Activated T-helper 9 cell treated with anti-CD3 and anti-CD28 coated beads, Interleukin-2, amount 50 U/mL, for 16 hours (primary cell): ENCODE results near the gene TRAT1.

Experiments
- DNase-seq: peaks from one replicate; pipeline ENCODE4 v3.0.0-alpha.2; 2020; ENCODE audit warnings: low read depth

TRAT1 gene

DNA sequence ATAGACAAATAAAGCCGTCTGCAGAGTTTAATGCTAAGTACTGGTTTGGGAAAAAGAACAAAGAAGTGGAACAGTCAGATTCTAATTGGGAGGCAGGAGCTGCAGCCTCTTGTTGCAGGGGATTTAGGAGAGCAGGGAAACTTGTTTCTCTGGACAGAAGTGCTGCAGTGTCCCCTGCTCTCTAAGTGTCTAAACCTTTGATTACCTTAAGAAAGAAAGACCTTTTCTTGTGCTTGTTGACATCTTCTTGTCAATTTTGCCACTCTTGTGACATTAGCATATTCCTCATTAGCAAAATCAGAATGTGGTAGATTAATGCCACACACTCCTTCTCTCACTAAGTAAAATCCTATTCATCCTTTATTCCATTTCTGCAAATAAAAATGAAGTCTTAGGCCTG is 38.8 kb downstream of the TRAT1 start:
- no peak for DNase-seq

DNA sequence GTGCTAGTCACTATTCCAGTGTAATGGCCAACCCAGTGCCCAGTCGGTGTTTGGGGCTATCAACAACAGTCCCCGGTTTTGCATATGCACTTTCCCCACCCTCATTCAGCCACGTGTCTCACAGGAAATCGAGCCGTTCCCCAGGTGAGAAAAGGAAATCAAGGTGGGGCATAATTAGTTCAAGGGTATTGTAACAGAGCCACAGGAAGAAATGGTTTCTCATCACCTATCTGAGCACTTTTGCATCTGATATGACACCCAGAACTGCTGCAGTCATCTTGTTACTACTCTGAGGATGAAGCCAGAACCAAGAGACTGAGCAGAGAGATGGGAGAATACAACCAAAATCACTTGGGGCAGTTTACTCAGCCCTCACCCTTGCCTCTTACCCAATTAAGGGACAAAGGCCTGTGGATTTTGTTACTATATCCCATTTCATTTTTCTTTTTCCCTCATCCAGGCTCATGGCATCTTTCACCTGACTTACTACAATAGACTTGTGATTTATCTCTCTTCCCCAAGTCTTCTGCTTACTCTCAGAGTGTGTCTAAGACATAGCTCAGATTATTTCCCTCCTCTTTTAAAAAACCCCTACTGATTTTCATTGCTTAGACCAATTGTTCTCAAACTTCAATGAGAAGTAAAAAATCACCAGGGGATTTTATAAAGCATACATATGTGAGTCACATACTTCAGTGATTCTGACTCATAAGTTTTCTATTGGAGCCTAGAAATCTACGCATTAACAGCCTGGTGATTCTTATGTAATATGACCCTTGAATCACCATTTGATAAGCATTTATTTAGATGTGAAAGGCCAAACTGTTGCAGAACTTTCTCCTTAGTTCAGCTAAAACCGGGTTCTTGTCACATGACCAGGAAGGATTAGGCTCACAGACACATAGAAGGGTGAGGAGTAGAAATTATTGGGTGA is 40.5 kb downstream of the TRAT1 start:
- DNase-seq: no peak

DNA sequence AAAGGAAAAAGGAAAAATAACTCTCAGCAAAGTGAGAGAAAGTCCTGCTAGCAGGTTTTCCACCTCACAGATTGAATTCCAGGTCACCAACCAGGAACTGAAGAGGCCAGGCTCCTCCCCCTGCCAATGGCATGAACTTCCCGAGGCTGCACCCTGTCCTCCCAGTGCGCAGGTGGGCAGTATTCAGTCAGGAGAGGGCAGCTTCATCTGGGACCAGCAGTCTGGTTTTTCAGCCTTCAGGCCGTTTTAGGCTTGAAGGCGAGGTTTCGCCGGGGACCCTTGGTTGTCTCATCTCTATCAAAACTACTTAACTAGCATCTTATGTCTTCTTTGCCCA is 41.2 kb downstream of the TRAT1 start:
- no peak for DNase-seq

- no peak for DNase-seq
Observed at GRCh38 chr3:108877901-108878300, 55.3 kb downstream of the TRAT1 start.

- no peak for DNase-seq
Observed at GRCh38 chr3:108879915-108880314, 57.3 kb downstream of the TRAT1 start.

- DNase-seq: no peak
Observed at GRCh38 chr3:108882762-108883161, 60.2 kb downstream of the TRAT1 start.

DNA sequence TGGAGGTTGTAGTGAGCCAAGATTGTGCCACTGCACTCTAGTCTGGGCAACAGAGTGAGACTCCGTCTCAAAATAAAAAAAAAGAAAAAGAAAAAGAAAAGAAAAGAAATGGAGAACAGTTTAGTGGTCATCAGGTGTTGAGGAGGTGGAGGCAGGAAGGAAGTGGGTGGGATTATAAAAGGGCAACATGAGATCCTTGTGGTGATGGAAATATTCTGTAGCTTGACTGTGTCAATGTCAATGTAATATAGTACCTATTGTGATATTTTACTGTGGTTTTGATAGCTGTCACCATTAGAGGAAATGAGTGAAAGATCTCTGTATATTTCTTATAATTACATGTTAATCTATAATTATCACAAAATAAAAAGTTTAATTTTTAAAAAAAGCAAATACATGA is 60.8 kb downstream of the TRAT1 start:
- no peak for DNase-seq

DNA sequence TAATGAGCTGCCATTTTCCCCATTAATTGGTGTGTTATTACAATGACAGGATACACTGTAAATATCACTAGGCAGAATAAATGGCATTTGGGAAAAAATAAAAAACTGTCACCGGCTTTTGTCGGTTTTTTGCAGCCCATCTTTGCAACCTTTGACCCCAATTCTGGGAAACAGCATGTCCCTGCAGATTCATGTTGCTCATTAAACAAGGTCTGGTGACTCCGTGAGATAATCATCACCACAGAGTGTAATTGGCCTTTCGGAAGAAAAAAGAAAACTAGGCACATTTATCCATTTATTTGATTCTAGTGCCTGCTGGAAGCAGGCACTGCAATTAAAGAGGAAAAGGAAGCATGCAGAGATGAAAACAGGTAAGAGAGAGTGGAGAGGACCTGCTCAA is 64.5 kb downstream of the TRAT1 start:
- DNase-seq: no peak

DNA sequence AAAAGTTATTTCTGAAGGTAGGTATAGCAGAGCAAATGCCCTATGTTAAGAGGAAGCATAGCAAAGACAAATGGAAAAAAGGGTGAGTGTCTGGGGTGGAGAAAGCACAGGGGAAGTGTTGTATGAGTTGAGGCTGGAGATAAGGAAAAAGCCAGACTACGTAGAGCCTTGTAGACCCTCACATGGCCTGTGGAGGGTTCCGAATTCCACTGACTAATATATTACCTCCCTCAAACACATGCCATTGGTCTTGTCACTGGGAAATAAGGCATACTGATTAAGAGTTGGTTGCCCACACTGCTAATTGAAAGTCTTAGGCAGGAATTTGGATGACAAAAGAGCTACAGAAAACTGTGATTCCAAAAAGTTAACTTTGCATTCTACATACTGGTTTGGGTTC is 65.2 kb downstream of the TRAT1 start:
- DNase-seq: no peak

GRCh38 chr3:108891833-108892232 is 69.2 kb downstream of the TRAT1 start:
- DNase-seq: no peak

- DNase-seq: no peak
Observed at GRCh38 chr3:108894981-108895380, 72.4 kb downstream of the TRAT1 start.

DNA sequence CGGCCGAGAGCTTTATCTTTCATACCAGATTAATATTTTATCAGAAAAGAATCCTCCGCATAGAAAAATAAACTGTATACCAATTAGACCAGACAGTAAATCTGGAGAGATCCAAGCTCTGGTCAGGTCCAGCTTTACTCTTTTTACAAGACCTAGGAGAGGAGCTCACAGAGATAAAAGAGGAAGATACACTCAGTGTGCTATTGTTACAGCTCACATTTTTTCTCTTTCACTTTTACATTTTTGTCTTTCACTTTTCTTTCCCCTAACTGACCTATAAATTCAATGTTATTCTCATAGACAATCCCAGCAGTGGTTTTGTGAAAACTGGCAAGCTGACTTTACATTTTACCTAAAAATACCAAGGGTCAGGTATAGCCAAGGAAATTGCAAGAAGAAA is 75.3 kb downstream of the TRAT1 start:
- no peak for DNase-seq

- no peak for DNase-seq
Observed at GRCh38 chr3:108899530-108899929, 76.9 kb downstream of the TRAT1 start.
